ENCODE data around the gene STAB2. TPM values are rescaled to one million over a fixed set of nuclear protein-coding genes. Genes with fewer than 3 reads are reported as not detected.

STAB2 gene
- total RNA-seq, 1 experiment from 2014 or later: not detected

GRCh38 chr12:103547376-103547775 is 39.7 kb upstream of the STAB2 start:
- Histone ChIP-seq H3K36me3 (ENCODE audit: control insufficient read depth in 1 of 2, insufficient read depth in 2 of 2, low read length in 2 of 2) (no peaks in the 10 kb centered on the region), H3K27ac (ENCODE audit: low read depth, low read length) (no peak overlapping the region), H3K9me3 (ENCODE audit: control insufficient read depth in 1 of 2, insufficient read depth in 1 of 2, low read depth in 1 of 2, low read length in 2 of 2) (no peaks in the 10 kb centered on the region), H2AFZ (ENCODE audit: low read depth, low read length, poor library complexity, severe bottlenecking) (no peak overlapping the region), H3K4me3 (replicated peaks in 1 of 2; ENCODE audit: low read depth in 1 of 2, low read length in 2 of 2) (no peak overlapping the region), H4K20me1 (ENCODE audit: insufficient read depth) (no peaks in the 10 kb centered on the region), H3K4me2 (ENCODE audit: low read length) (no peak overlapping the region), H3K4me1 (ENCODE audit: control insufficient read depth in 1 of 2, insufficient read depth in 2 of 2, low read length in 2 of 2) (no peaks in the 10 kb centered on the region), H3K9ac (ENCODE audit: low read length) (no peak overlapping the region), H3K27me3 (ENCODE audit: insufficient read depth, low read length) (no peaks in the 10 kb centered on the region), H3K9me2 (ENCODE audit: insufficient read depth) (no peaks in the 10 kb centered on the region), H3K79me2 (ENCODE audit: insufficient read depth, low read length) (no peaks in the 10 kb centered on the region)
- DNase-seq (ENCODE audit: low read depth, low spot score) (no peak), ATAC-seq (no peak)
- POLR2A ChIA-PET: no interaction called here
- BruUV-seq (replicated peaks): no TSS peak
- CTCF ChIA-PET: interaction anchor here (0.8 to 3.6 kb wide), 7 partner anchors 12 to 668 kb away, joined by 3 to 22 read pairs (median 4); no protein-coding TSS in a partner anchor
- RAD21 ChIA-PET (ENCODE audit: low non-redundant PET in 1 of 2, low total read pairs in 2 of 2, uncharacterized antibody in 2 of 2, unreplicated experiment in 2 of 2): interaction anchor here in 1 of 2 experiments (1.1 kb wide), 1 partner anchor 599 kb away, joined by 4 read pairs; no protein-coding TSS in a partner anchor
- no peak for TF ChIP-seq RAD21 (IDR thresholded peaks at IDR 0.05; ENCODE audit: low read depth)
- no peak for TF ChIP-seq REST (IDR thresholded peaks at IDR 0.05; ENCODE audit: low read depth)
- no peak for TF ChIP-seq EGR1 (IDR thresholded peaks at IDR 0.05; ENCODE audit: low read depth)
- no peak for TF ChIP-seq CTCF (IDR thresholded peaks at IDR 0.05 in 2 of 3, conservative IDR thresholded peaks at IDR 0.05 in 1 of 3; ENCODE audit: borderline replicate concordance in 1 of 3, insufficient read depth in 1 of 3, low read depth in 2 of 3, low read length in 2 of 3)
- TF ChIP-seq TCF7L2 (IDR thresholded peaks at IDR 0.05; ENCODE audit: borderline replicate concordance, extremely low read depth, insufficient read depth, insufficient read length): no peak
- no peak for TF ChIP-seq JUND (IDR thresholded peaks at IDR 0.05)
- TF ChIP-seq ZNF274 (IDR thresholded peaks at IDR 0.05; ENCODE audit: low read depth, low read length): no peak
- TF ChIP-seq ATF3 (IDR thresholded peaks at IDR 0.05): no peak
- TF ChIP-seq SRF (IDR thresholded peaks at IDR 0.05; ENCODE audit: low read depth): no peak
- TF ChIP-seq POLR2AphosphoS5 (IDR thresholded peaks at IDR 0.05; ENCODE audit: low read depth, low read length): no peak
- no peak for TF ChIP-seq ZFX (IDR thresholded peaks at IDR 0.05)
- TF ChIP-seq ELF1 (IDR thresholded peaks at IDR 0.05; ENCODE audit: borderline replicate concordance, low read depth): no peak
- no peak for TF ChIP-seq EZH2phosphoT487 (IDR thresholded peaks at IDR 0.05; ENCODE audit: borderline replicate concordance)
- TF ChIP-seq YY1 (IDR thresholded peaks at IDR 0.05; ENCODE audit: extremely low read depth, insufficient replicate concordance, low read depth, low read length): no peak
- no peak for TF ChIP-seq MAX (IDR thresholded peaks at IDR 0.05)
- TF ChIP-seq CBX3 (IDR thresholded peaks at IDR 0.05; ENCODE audit: low read depth): no peak
- TF ChIP-seq FOSL1 (IDR thresholded peaks at IDR 0.05; ENCODE audit: low read depth): no peak
- TF ChIP-seq EZH2 (IDR thresholded peaks at IDR 0.05): no peak
- intact Hi-C loops (cut with micrococcal nuclease): loop anchor here (5.0 kb wide), 1 partner anchor 650 kb away; no protein-coding TSS in a partner anchor
